ENCODE results near the gene CD2AP.

The CD2AP gene

DNA sequence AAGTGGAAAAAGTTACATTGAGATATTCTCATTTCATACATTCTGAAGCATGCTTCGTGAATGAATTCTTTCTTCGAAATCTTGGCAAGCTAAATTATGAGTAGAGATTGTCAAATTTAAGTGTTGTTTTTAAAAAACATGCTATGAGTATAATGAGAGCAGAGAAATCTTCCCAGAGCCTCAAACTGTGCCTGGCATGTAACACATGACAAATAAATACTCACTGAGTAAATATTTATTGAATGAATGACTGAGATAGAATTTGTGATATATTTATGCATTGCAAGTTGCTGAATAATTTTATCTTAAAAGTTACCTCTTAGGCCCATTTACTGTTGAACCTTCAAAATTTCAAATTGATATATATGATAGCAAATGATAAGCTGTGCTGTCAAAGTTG lies 24.7 kb upstream of the CD2AP start:
- Histone ChIP-seq H4K20me1 (ENCODE audit: insufficient read depth, low read length) (no peaks in the 10 kb centered on the region), H3K9me3 (replicated peaks; ENCODE audit: insufficient read depth, low read length) (no peaks in the 10 kb centered on the region), H2AFZ (ENCODE audit: low read length) (no peak overlapping the region), H3K9ac (ENCODE audit: low read length) (no peak overlapping the region), H3K9me2 (replicated peaks; ENCODE audit: insufficient read depth, low read length) (no peaks in the 10 kb centered on the region), H3K27me3 (replicated peaks; ENCODE audit: insufficient read depth, low read length) (no peaks in the 10 kb centered on the region), H3K4me2 (ENCODE audit: low read depth, low read length) (no peak overlapping the region), H3F3A (ENCODE audit: insufficient read depth, low read length) (no peaks in the 10 kb centered on the region), H3K4me3 (ENCODE audit: low read length) (no peak overlapping the region), H3K27ac (ENCODE audit: low read length) (no peak overlapping the region), H3K79me2 (ENCODE audit: low read length) (no peaks in the 10 kb centered on the region), H3K36me3 (replicated peaks; ENCODE audit: insufficient read depth, low read length) (no peaks in the 10 kb centered on the region), H3K4me1 (ENCODE audit: low read length) (no peaks in the 10 kb centered on the region)
- TF ChIP-seq EZH2phosphoT487 (IDR thresholded peaks at IDR 0.05; ENCODE audit: low read length) (no peak), EZH2 (optimal IDR thresholded peaks at IDR 0.05; ENCODE audit: low read depth, low read length) (no peak)
- TF ChIP-seq, protein P1, sequence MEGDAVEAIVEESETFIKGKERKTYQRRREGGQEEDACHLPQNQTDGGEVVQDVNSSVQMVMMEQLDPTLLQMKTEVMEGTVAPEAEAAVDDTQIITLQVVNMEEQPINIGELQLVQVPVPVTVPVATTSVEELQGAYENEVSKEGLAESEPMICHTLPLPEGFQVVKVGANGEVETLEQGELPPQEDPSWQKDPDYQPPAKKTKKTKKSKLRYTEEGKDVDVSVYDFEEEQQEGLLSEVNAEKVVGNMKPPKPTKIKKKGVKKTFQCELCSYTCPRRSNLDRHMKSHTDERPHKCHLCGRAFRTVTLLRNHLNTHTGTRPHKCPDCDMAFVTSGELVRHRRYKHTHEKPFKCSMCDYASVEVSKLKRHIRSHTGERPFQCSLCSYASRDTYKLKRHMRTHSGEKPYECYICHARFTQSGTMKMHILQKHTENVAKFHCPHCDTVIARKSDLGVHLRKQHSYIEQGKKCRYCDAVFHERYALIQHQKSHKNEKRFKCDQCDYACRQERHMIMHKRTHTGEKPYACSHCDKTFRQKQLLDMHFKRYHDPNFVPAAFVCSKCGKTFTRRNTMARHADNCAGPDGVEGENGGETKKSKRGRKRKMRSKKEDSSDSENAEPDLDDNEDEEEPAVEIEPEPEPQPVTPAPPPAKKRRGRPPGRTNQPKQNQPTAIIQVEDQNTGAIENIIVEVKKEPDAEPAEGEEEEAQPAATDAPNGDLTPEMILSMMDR (IDR thresholded peaks at IDR 0.05; ENCODE audit: low read length), result no peak
- DNase-seq, result no peak

DNA sequence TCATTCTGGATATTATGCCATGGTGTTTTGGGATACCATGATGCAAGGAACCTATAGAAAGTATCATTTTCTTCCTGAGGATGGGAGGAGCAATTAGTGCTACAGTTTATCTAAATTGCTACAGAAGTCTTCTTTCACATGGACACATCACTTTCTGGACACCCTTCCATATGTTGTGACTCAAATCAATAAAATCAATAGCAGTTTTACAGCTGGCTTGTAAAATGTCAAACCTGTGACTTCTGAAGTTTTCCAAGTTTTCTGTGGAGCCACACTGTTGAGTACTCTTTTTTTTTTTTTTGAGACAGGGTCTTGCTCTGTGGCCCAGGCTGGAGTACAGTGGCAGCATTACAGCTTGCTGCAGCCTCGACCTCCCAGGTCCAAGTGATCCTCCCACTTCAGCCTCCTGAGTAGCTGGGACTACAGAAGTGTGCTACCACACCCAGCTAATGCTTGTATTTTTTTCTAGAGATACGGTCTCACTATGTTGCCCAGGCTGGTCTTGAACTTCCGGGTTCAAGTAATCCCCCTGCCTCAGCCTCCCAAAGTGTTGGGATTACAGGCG lies 24.1 kb upstream of the CD2AP start:
- Histone ChIP-seq H3K27ac (ENCODE audit: low read length) (no peak overlapping the region), H3K4me3 (ENCODE audit: low read length) (no peak overlapping the region), H4K20me1 (ENCODE audit: insufficient read depth, low read length) (no peaks in the 10 kb centered on the region), H3K79me2 (ENCODE audit: low read length) (no peaks in the 10 kb centered on the region), H2AFZ (ENCODE audit: low read length) (no peak overlapping the region), H3K9me2 (replicated peaks; ENCODE audit: insufficient read depth, low read length) (no peaks in the 10 kb centered on the region), H3K9ac (ENCODE audit: low read length) (no peak overlapping the region), H3K36me3 (replicated peaks; ENCODE audit: insufficient read depth, low read length) (no peaks in the 10 kb centered on the region), H3K9me3 (replicated peaks; ENCODE audit: insufficient read depth, low read length) (no peaks in the 10 kb centered on the region), H3K4me2 (ENCODE audit: low read depth, low read length) (no peak overlapping the region), H3K4me1 (ENCODE audit: low read length) (no peaks in the 10 kb centered on the region), H3K27me3 (replicated peaks; ENCODE audit: insufficient read depth, low read length) (no peaks in the 10 kb centered on the region), H3F3A (ENCODE audit: insufficient read depth, low read length) (no peaks in the 10 kb centered on the region)
- TF ChIP-seq, protein P1 (IDR thresholded peaks at IDR 0.05; ENCODE audit: low read length), result no peak
- no peak for TF ChIP-seq EZH2 (optimal IDR thresholded peaks at IDR 0.05; ENCODE audit: low read depth, low read length)
- TF ChIP-seq EZH2phosphoT487 (IDR thresholded peaks at IDR 0.05; ENCODE audit: low read length), result no peak
- no peak for DNase-seq

DNA sequence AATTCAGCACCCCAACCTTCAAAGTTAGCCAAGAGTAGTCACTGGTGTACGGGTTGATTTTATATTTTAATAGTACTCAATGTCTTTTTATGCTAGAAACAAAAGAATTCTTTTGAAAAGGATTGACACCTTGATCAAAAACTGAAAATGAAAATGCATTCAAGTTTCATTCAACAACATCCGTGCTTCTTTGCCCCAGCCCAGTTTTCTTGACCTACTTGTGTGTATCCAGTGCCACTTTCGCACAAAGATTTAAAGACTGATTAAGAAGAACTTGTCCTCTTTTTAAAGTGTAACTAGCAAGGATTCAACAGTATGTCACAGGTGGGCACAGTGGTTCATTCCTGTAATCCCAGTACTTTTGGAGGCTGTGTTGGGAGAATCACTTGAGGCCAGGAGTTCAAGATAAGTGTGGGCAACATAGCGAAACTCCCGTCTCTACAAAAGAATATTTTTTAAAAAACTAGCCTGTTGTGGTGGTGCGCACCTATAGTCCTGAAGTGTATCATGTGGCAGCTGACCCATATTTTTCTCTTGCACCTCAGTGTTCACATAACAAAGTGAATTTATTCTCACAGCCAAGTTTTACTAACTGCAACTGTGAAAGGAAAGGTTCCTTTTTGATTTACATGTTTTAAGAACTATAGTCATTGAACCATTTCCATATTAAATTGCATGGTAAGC lies 22.7 kb upstream of the CD2AP start:
- Histone ChIP-seq H3K4me1 (ENCODE audit: low read length) (no peaks in the 10 kb centered on the region), H3K9me2 (replicated peaks; ENCODE audit: insufficient read depth, low read length) (no peaks in the 10 kb centered on the region), H3K27ac (ENCODE audit: low read length) (no peak overlapping the region), H3K4me2 (ENCODE audit: low read depth, low read length) (no peak overlapping the region), H2AFZ (ENCODE audit: low read length) (0 out of 2 replicates have a peak overlapping the region, but pooled peaks have one; percentile 25), H3K4me3 (ENCODE audit: low read length) (peak overlapping the region; percentile 7; the same call in 1 of the 2 replicates), H3K27me3 (replicated peaks; ENCODE audit: insufficient read depth, low read length) (no peaks in the 10 kb centered on the region), H3K79me2 (ENCODE audit: low read length) (no peaks in the 10 kb centered on the region), H4K20me1 (ENCODE audit: insufficient read depth, low read length) (no peaks in the 10 kb centered on the region), H3K9ac (ENCODE audit: low read length) (no peak overlapping the region), H3K9me3 (replicated peaks; ENCODE audit: insufficient read depth, low read length) (no peaks in the 10 kb centered on the region), H3F3A (ENCODE audit: insufficient read depth, low read length) (no peaks in the 10 kb centered on the region), H3K36me3 (replicated peaks; ENCODE audit: insufficient read depth, low read length) (no peaks in the 10 kb centered on the region)
- TF ChIP-seq EZH2 (optimal IDR thresholded peaks at IDR 0.05; ENCODE audit: low read depth, low read length) (no peak), EZH2phosphoT487 (IDR thresholded peaks at IDR 0.05; ENCODE audit: low read length) (no peak)
- TF ChIP-seq, protein P1 (IDR thresholded peaks at IDR 0.05; ENCODE audit: low read length), result no peak
- DNase-seq, result no peak
